ENCODE measurements around the gene HBG1. TPM values are rescaled to one million over a fixed set of nuclear protein-coding genes. Genes with fewer than 3 reads are reported as not detected.

Gene HBG1
- polyA plus RNA-seq, 1 experiment, result not detected

- no peaks in the 10 kb centered on the region for H3K36me3 ChIP-seq (ENCODE audit: control insufficient read depth, insufficient read depth, low read length)
- TF ChIP-seq CTCF (IDR thresholded peaks at IDR 0.05; ENCODE audit: insufficient read depth, low read depth, low read length), result no peak
- ChIA-PET CTCF (interaction anchor here (0.6 kb wide), 2 partner anchors 37 to 94 kb away, joined by 3 to 4 read pairs; no protein-coding TSS in a partner anchor), POLR2A (no interaction called here)
- H3K27me3 ChIP-seq (ENCODE audit: control insufficient read depth, insufficient read depth, low read length), result no peaks in the 10 kb centered on the region
- no peak for DNase-seq (ENCODE audit: low read depth)
- no peak overlapping the region for H3K4me3 ChIP-seq (ENCODE audit: low read depth, low read length)
Observed at GRCh38 chr11:5241458-5241857, 8.2 kb downstream of the HBG1 start.

- ChIA-PET CTCF (interaction anchor here (0.8 to 0.9 kb wide), 2 partner anchors 23 to 49 kb away, joined by 3 read pairs; no protein-coding TSS in a partner anchor), POLR2A (no interaction called here)
- no peak for DNase-seq (ENCODE audit: low read depth)
- no peaks in the 10 kb centered on the region for H3K27me3 ChIP-seq (ENCODE audit: control insufficient read depth, insufficient read depth, low read length)
- no peaks in the 10 kb centered on the region for H3K36me3 ChIP-seq (ENCODE audit: control insufficient read depth, insufficient read depth, low read length)
- H3K4me3 ChIP-seq (ENCODE audit: low read depth, low read length), result no peak overlapping the region
- TF ChIP-seq CTCF (IDR thresholded peaks at IDR 0.05; ENCODE audit: insufficient read depth, low read depth, low read length), result no peak
Observed at GRCh38 chr11:5240458-5240857, 9.2 kb downstream of the HBG1 start.

- ChIA-PET POLR2A (no interaction called here), CTCF (interaction anchor here (0.8 kb wide), 1 partner anchor 23 kb away, joined by 3 read pairs; no protein-coding TSS in a partner anchor)
- Histone ChIP-seq H3K36me3 (ENCODE audit: control insufficient read depth, insufficient read depth, low read length) (no peaks in the 10 kb centered on the region), H3K27me3 (ENCODE audit: control insufficient read depth, insufficient read depth, low read length) (no peaks in the 10 kb centered on the region), H3K4me3 (ENCODE audit: low read depth, low read length) (no peak overlapping the region)
- DNase-seq (ENCODE audit: low read depth), result no peak
- no peak for TF ChIP-seq CTCF (IDR thresholded peaks at IDR 0.05; ENCODE audit: insufficient read depth, low read depth, low read length)
Observed at GRCh38 chr11:5240056-5240455, 9.6 kb downstream of the HBG1 start.

GRCh38 chr11:5239046-5239445, 10.6 kb downstream of the HBG1 start:
- Histone ChIP-seq H3K4me3 (ENCODE audit: low read depth, low read length) (no peak overlapping the region), H3K27me3 (ENCODE audit: control insufficient read depth, insufficient read depth, low read length) (no peaks in the 10 kb centered on the region), H3K36me3 (ENCODE audit: control insufficient read depth, insufficient read depth, low read length) (no peaks in the 10 kb centered on the region)
- DNase-seq (ENCODE audit: low read depth), result no peak
- no peak for TF ChIP-seq CTCF (IDR thresholded peaks at IDR 0.05; ENCODE audit: insufficient read depth, low read depth, low read length)
- POLR2A ChIA-PET, result no interaction called here
- CTCF ChIA-PET, result interaction anchor here (0.9 kb wide), 1 partner anchor 9 kb away, joined by 3 read pairs; no protein-coding TSS in a partner anchor

- DNase-seq (ENCODE audit: low read depth), result no peak
- TF ChIP-seq CTCF (IDR thresholded peaks at IDR 0.05; ENCODE audit: insufficient read depth, low read depth, low read length), result no peak
- ChIA-PET POLR2A (no interaction called here), CTCF (interaction anchor here (0.9 kb wide), 1 partner anchor 9 kb away, joined by 3 read pairs; no protein-coding TSS in a partner anchor)
- H3K36me3 ChIP-seq (ENCODE audit: control insufficient read depth, insufficient read depth, low read length), result no peaks in the 10 kb centered on the region
- H3K27me3 ChIP-seq (ENCODE audit: control insufficient read depth, insufficient read depth, low read length), result no peaks in the 10 kb centered on the region
- H3K4me3 ChIP-seq (ENCODE audit: low read depth, low read length), result no peak overlapping the region
Observed at GRCh38 chr11:5238486-5238885, 11.2 kb downstream of the HBG1 start.

Measured in BJ (cell line).